Spleen (tissue), 11 donors: Measurements from ENCODE around the gene FBXL16. TPM values are rescaled to one million over a fixed set of nuclear protein-coding genes. Genes with fewer than 3 reads are reported as not detected.

Experiments used
- DNase-seq: peaks from one replicate; pipeline ENCODE4 v3.0.0-alpha.2; 2020
- H3K27ac ChIP-seq, 8 donors: fragments of 200-600 bp; sonication (generic) in 7 of 8; 1 replicate in 4 of 8; 2 replicates in 4 of 8; pipeline versions ENCODE4 v1.5.0 to v1.8.0; 2016 to 2021; ENCODE audit warnings: inconsistent platforms in 4 of 8, mild to moderate bottlenecking in 4 of 8, moderate library complexity in 1 of 8
- H3K27me3 ChIP-seq, 7 donors: fragments of 200-600 bp; sonication (generic) in 6 of 7; replicated peaks in 1 of 7; 1 replicate in 4 of 7; 2 replicates in 3 of 7; pipeline versions ENCODE4 v1.5.0 to v1.8.0; 2016 to 2021; ENCODE audit warnings: inconsistent platforms in 3 of 7, mild to moderate bottlenecking in 1 of 7
- H3K36me3 ChIP-seq, 6 donors: fragments of 200-600 bp; sonication (generic) in 5 of 6; 1 replicate in 4 of 6; 2 replicates in 2 of 6; pipeline versions ENCODE4 v1.5.0 to v1.8.0; 2016 to 2021; ENCODE audit warnings: inconsistent platforms in 2 of 6
- H3K4me1 ChIP-seq, 6 donors: fragments of 200-600 bp; sonication (generic) in 5 of 6; 1 replicate in 3 of 6; 2 replicates in 3 of 6; pipeline versions ENCODE4 v1.5.0 to v1.8.0; 2016 to 2021; ENCODE audit warnings: inconsistent platforms in 3 of 6
- H3K4me3 ChIP-seq, 8 donors: fragments of 200-600 bp; sonication (generic) in 7 of 8; 1 replicate in 4 of 8; 2 replicates in 4 of 8; pipeline versions ENCODE4 v1.5.0 to v1.8.0; 2016 to 2021; ENCODE audit warnings: inconsistent platforms in 4 of 8, mild to moderate bottlenecking in 4 of 8, moderate library complexity in 2 of 8
- H3K9me3 ChIP-seq, 8 donors: fragments of 200-600 bp; sonication (generic) in 7 of 8; 1 replicate in 4 of 8; 2 replicates in 4 of 8; pipeline versions ENCODE4 v1.5.0 to v1.8.0; 2016 to 2021; ENCODE audit warnings: inconsistent platforms in 4 of 8
- POLR2A ChIP-seq, 3 donors: fragments of 450-650 bp; IDR thresholded peaks; one replicate each; pipeline ENCODE4 v1.5.1; 2017; ENCODE audit warnings: antibody characterized with exemption in 3 of 3, mild to moderate bottlenecking in 1 of 3
- POLR2AphosphoS5 ChIP-seq, 3 donors: sonication (generic); formaldehyde crosslinking; IDR thresholded peaks; one replicate each; pipeline ENCODE4 v1.5.1; 2017; ENCODE audit warnings: antibody characterized with exemption in 3 of 3
- WGBS, 5 donors: extraction: QIAGEN DNeasy Blood & Tissue Kit in 3 of 5; methylation state at CpG; one replicate each; pipeline versions ENCODE4 v1.1.5 to v1.1.7; 2013 to 2018; 5-methylcytosine and 5-hydroxymethylcytosine counted together
- intact Hi-C: fragments of 100-400 bp; cut with DNase I; formaldehyde crosslinking; loops from one replicate; pipeline ENCODE4 v1.15.0; 2023; ENCODE audit warnings: low total_unique reads
- polyA plus RNA-seq, 3 donors: library from polyadenylated mRNA; stranded (reverse); fragments of 200-250 nt; gene quantifications; one replicate each; pipeline ENCODE4 v1.2.1, GENCODE V29; 2013
- total RNA-seq, 7 donors: library from RNA; depleted of rRNA in 3 of 7; stranded (reverse); fragments of >200 nt in 3 of 7; fragmentation: NEBNext Ultra II Directional in 4 of 7; extraction: Animal tissue kit (Norgen Biotek cat#: 25700) in 4 of 7; gene quantifications; one replicate each; pipeline versions ENCODE4 v1.1.0 to v1.2.1, GENCODE V29; 2016 to 2021
- TF ChIP-seq, protein P1 (sequence below), 11 experiments: fragments of 200-600 bp in 7 of 11; fragments of 450-650 bp in 4 of 11; sonication (generic) in 4 of 11; IDR thresholded peaks in 8 of 11; conservative IDR thresholded peaks in 3 of 11; 1 replicate in 7 of 11; 2 replicates in 4 of 11; pipeline versions ENCODE4 v1.4.0 to v1.8.0; 2016 to 2021; ENCODE audit warnings: antibody characterized with exemption in 11 of 11, inconsistent platforms in 4 of 11, mild to moderate bottlenecking in 1 of 11
- donor health status: healthy with polysubstance abuse.
- donor health status: DM: no; HTN: no; CAD: no; lungs with moderate emphysema.
- donor health status: DM: no; HTN: no; CAD: no.
- donor health status: Bipolar disorder and iron deficiency.
- donor health status: healthy.
- donor health status: DM: no; HTN: no; CAD: no.
- donor health status: DM: yes; HTN: yes; CAD: no.

FBXL16 gene
- total and polyA plus RNA-seq, 10 donors = 0.48 to 2.6 (median 1.5) TPM

DNA sequence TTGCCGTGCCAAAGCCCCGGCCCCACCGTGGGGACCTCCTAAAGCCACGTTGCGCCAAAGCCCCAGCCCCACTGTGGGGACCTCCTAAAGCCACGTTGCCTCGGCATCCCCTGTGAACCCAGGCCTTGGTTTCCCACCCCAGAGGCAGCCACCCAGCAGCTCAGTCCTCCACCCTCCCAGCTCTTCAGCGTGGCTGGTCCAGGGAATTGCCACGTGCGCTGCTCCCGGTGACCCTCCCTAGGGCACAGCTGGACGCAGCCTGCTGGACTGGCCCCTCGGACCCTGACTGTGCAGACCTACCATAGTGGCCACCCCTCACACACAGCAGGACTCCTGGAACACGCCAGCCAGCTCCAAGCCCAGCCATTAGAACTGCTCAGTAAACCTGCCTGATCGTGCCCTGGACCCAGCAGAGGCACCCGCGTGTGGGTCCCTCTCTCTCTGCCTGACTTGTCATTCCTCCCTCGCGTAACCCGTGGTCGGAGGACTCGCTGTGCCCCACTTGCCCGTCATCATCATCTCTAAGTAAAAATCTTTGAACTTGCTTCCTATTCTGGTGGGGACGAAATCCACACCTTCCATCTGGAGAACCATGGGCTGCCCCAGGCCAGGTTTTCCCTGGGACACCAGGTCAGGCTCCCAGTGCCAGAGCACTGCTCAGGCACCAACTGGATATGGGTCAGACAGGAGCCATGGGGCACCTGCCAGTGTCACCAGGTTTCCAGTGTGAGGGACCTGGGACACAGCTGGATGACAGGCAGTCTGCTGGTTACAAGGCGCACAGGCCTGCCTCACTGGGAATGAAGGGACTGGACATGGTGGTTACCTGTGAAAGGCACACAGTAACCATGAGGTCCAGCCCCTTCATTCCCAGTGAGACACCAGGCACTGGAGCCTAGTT lies 29.6 kb upstream of the FBXL16 start:
- Histone ChIP-seq H3K27me3 (no peaks in the 10 kb centered on the region), H3K27ac (peak overlapping the region in 2 of 8 donors; percentile 84 to 89), H3K9me3 (no peaks in the 10 kb centered on the region), H3K4me1 (peaks cover 7 to 38% (median 12%) of the 10 kb centered on the region in 6 donors), H3K36me3 (peaks cover 0 to 94% (median 62%) of the 10 kb centered on the region in 6 donors), H3K4me3 (no peak overlapping the region)
- 93 to 98% (median 94%) methylated on average over 18 to 25 of the region's 25 CpGs for WGBS, 5 donors
- intact Hi-C loops = no loop called here
- peak; percentile 73 for DNase-seq
- TF ChIP-seq POLR2A (IDR thresholded peaks at IDR 0.05) (no peak), POLR2AphosphoS5 (IDR thresholded peaks at IDR 0.05) (no peak)
- TF ChIP-seq, protein P1, sequence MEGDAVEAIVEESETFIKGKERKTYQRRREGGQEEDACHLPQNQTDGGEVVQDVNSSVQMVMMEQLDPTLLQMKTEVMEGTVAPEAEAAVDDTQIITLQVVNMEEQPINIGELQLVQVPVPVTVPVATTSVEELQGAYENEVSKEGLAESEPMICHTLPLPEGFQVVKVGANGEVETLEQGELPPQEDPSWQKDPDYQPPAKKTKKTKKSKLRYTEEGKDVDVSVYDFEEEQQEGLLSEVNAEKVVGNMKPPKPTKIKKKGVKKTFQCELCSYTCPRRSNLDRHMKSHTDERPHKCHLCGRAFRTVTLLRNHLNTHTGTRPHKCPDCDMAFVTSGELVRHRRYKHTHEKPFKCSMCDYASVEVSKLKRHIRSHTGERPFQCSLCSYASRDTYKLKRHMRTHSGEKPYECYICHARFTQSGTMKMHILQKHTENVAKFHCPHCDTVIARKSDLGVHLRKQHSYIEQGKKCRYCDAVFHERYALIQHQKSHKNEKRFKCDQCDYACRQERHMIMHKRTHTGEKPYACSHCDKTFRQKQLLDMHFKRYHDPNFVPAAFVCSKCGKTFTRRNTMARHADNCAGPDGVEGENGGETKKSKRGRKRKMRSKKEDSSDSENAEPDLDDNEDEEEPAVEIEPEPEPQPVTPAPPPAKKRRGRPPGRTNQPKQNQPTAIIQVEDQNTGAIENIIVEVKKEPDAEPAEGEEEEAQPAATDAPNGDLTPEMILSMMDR (IDR thresholded peaks at IDR 0.05 in 8 of 11, conservative IDR thresholded peaks at IDR 0.05 in 3 of 11) = no peak

DNA sequence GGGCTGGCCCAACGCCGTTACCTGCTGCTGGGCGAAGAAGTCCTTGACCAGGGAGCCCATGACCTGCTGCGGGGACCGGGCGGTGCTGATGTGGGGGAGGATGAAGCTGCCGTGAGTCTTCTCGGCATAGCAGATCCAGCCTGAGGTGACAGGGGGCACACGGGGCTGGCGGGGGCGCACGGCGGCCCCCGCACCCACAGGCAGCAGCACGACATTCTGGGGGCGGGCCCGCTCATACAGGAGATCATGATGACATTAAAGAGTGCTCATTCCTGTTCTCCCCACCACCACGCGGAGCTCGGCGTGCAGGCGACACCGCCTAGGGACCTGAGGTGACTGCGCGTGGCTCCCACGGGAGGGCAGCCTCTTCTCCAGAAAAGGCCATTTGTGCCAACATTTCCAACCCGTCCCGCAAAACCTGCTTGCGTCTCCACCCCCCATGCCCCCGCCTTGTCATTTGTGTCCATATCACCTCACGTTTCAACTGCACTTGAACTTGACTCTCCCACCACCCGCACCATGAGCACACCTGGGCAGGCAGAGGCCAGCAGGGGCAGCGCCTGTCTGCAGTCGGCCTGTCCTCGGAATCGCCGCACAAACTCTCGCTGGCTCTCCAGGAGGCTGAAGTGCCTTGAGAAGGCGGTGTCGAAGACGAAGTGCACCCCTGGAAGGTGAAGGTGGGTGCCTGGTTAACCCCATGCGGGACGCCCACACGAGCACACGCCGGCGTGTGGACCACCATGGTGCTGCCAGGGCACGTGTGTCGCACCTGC lies 28.8 kb upstream of the FBXL16 start:
- Histone ChIP-seq H3K9me3 (no peaks in the 10 kb centered on the region), H3K27ac (no peak overlapping the region), H3K27me3 (peaks cover 0 to under 1% (median 0%) of the 10 kb centered on the region in 7 donors), H3K36me3 (peaks cover 0 to 100% (median 62%) of the 10 kb centered on the region in 6 donors), H3K4me1 (peaks cover 0 to 30% (median 4%) of the 10 kb centered on the region in 6 donors), H3K4me3 (no peak overlapping the region)
- intact Hi-C loops = no loop called here
- no peak for TF ChIP-seq POLR2AphosphoS5 (IDR thresholded peaks at IDR 0.05)
- TF ChIP-seq POLR2A (IDR thresholded peaks at IDR 0.05) = no peak
- TF ChIP-seq, protein P1 (IDR thresholded peaks at IDR 0.05 in 8 of 11, conservative IDR thresholded peaks at IDR 0.05 in 3 of 11) = no peak
- 92 to 97% (median 94%) methylated on average over 43 to 49 of the region's 49 CpGs for WGBS, 5 donors
- no peak for DNase-seq

DNA sequence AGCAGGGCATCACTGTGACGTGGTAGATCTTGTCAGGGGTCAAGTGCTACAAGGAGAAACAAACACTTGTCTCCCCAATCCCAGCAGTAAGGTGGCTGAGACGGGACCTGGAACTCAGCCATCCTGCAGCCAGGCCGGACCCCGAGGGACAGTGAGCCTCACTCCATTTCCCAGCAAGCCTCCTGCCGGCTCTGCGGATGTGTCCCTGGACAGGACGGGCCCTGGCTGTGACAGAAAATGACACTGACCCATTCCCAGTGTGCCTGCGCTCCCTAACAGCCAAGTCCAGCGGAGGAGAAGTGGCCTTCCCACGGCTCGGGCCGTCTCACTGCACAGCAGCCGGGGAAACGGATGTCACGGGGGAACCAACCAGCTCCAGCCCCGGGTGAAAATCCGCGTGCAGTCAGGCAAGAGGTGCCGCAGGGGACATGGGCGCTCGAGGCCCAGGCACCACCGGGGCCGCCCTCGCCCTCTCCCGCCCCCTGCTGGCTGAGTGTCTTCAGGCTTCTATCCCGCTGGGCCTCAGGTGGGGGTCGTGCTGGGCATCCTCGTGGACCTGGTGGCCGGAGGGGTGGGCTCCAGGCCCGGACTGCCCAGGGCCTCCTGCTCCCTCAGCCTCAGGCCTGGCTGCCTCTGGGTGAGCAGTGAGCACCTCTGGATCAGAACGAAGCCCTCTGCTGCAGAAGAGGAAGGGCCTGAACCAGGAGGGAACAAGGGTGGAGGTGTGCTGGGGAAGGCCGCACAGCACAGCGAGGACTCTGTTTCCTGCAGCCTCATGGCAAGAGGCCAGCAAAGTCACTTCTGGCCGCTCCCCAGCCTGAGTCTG lies 28.0 kb upstream of the FBXL16 start:
- DNase-seq = peak; percentile 75
- intact Hi-C loops = no loop called here

More for the DNA sequence above, 28.0 kb upstream of the FBXL16 start:
- no peak overlapping the region for H3K4me3 ChIP-seq
- 78 to 91% (median 87%) methylated on average over 19 to 34 of the region's 34 CpGs for WGBS, 5 donors
- H3K36me3 ChIP-seq = peaks cover 0 to 97% (median 62%) of the 10 kb centered on the region in 6 donors
- no peak overlapping the region for H3K27ac ChIP-seq
- H3K9me3 ChIP-seq = no peaks in the 10 kb centered on the region
- peaks cover 0 to 28% (median 8%) of the 10 kb centered on the region in 6 donors for H3K4me1 ChIP-seq
- H3K27me3 ChIP-seq = peaks cover 0 to 8% (median 0%) of the 10 kb centered on the region in 7 donors
- TF ChIP-seq, protein P1 (IDR thresholded peaks at IDR 0.05 in 8 of 11, conservative IDR thresholded peaks at IDR 0.05 in 3 of 11) = peak in 5 of 11 experiments; percentile 12 to 59 (median 26)
- TF ChIP-seq POLR2A (IDR thresholded peaks at IDR 0.05) (no peak), POLR2AphosphoS5 (IDR thresholded peaks at IDR 0.05) (peak in 1 of 3 donors; percentile 57)
